KMS-11 (cell line): ENCODE measurements around the gene SGSH.

Source experiments
- H2AFZ ChIP-seq: fragments of 200-600 bp; sonication (generic); 2 replicates; pipeline ENCODE4 v1.6.1; 2016; ENCODE audit warnings: antibody characterized with exemption, mixed run types, low read depth
- H3K27ac ChIP-seq: fragments of 200-600 bp; sonication (generic); 2 replicates; pipeline ENCODE4 v1.6.1; 2016; ENCODE audit warnings: mild to moderate bottlenecking, mixed run types
- H3K27me3 ChIP-seq: fragments of 200-600 bp; sonication (generic); 2 replicates; pipeline ENCODE4 v1.6.1; 2017; ENCODE audit warnings: mild to moderate bottlenecking, low read depth, mixed run types, moderate library complexity; ENCODE audit not compliant: insufficient read depth
- H3K36me3 ChIP-seq: fragments of 200-600 bp; sonication (generic); 2 replicates; pipeline ENCODE4 v1.6.1; 2017; ENCODE audit warnings: mild to moderate bottlenecking, mixed run types; ENCODE audit not compliant: insufficient read depth
- H3K4me1 ChIP-seq: fragments of 200-600 bp; sonication (generic); 2 replicates; pipeline ENCODE4 v1.6.1; 2016; ENCODE audit warnings: mild to moderate bottlenecking, low read depth, mixed run types; ENCODE audit not compliant: poor library complexity, severe bottlenecking
- H3K4me2 ChIP-seq: fragments of 200-600 bp; sonication (generic); 2 replicates; pipeline ENCODE4 v1.7.0; 2016; ENCODE audit warnings: mild to moderate bottlenecking, mixed run types
- H3K4me3 ChIP-seq: fragments of 200-600 bp; sonication (generic); IDR thresholded peaks from 2 replicates; pipeline ENCODE4 v1.6.1; 2017; ENCODE audit warnings: low read depth, low read length, mixed read lengths; ENCODE audit not compliant: insufficient read depth
- H3K79me2 ChIP-seq: fragments of 200-600 bp; sonication (generic); 2 replicates; pipeline ENCODE4 v1.6.1; 2016; ENCODE audit warnings: low read depth, mixed run types; ENCODE audit not compliant: insufficient read depth
- H3K9ac ChIP-seq: fragments of 200-600 bp; sonication (generic); 2 replicates; pipeline ENCODE4 v1.6.1; 2016; ENCODE audit warnings: mild to moderate bottlenecking, mixed run types
- H4K20me1 ChIP-seq: fragments of 200-600 bp; sonication (generic); 2 replicates; pipeline ENCODE4 v1.6.1; 2016; ENCODE audit warnings: mild to moderate bottlenecking, mixed run types; ENCODE audit not compliant: insufficient read depth
- CTCF ChIP-seq: fragments of 200-600 bp; sonication (generic); conservative IDR thresholded peaks from 2 replicates; pipeline ENCODE4 v1.6.1; 2017; ENCODE audit warnings: low read depth, mild to moderate bottlenecking, antibody characterized with exemption, low read length, moderate library complexity, mixed read lengths

The SGSH gene

GRCh38 chr17:80166446-80166845 is 53.7 kb downstream of the SGSH start:
- Histone ChIP-seq H4K20me1 (no peaks in the 10 kb centered on the region), H3K79me2 (no peaks in the 10 kb centered on the region), H3K4me1 (peaks cover 3% of the 10 kb centered on the region), H3K36me3 (no peaks in the 10 kb centered on the region), H3K27me3 (peaks cover 3% of the 10 kb centered on the region; the same call in 1 of the 2 replicates), H2AFZ (no peak overlapping the region), H3K27ac (no peak overlapping the region), H3K4me3 (no peak overlapping the region), H3K4me2 (no peak overlapping the region), H3K9ac (no peak overlapping the region)
- no peak for TF ChIP-seq CTCF

- Histone ChIP-seq H4K20me1 (no peaks in the 10 kb centered on the region), H3K36me3 (no peaks in the 10 kb centered on the region), H3K4me2 (no peak overlapping the region), H3K4me1 (peaks cover 3% of the 10 kb centered on the region), H3K27me3 (no peaks in the 10 kb centered on the region), H3K4me3 (no peak overlapping the region), H3K79me2 (no peaks in the 10 kb centered on the region), H3K9ac (no peak overlapping the region), H3K27ac (no peak overlapping the region), H2AFZ (no peak overlapping the region)
- no peak for TF ChIP-seq CTCF
Observed at GRCh38 chr17:80164185-80164584, 55.9 kb downstream of the SGSH start.

GRCh38 chr17:80163336-80163735 is 56.8 kb downstream of the SGSH start:
- Histone ChIP-seq H3K4me2 (peak overlapping the region; percentile 29; the same call in 1 of the 2 replicates), H3K27me3 (no peaks in the 10 kb centered on the region), H4K20me1 (no peaks in the 10 kb centered on the region), H3K4me1 (peaks cover 3% of the 10 kb centered on the region), H3K27ac (no peak overlapping the region), H3K4me3 (no peak overlapping the region), H2AFZ (no peak overlapping the region), H3K36me3 (no peaks in the 10 kb centered on the region), H3K9ac (no peak overlapping the region), H3K79me2 (no peaks in the 10 kb centered on the region)
- TF ChIP-seq CTCF, result no peak

- no peak for TF ChIP-seq CTCF
- Histone ChIP-seq H3K27ac (no peak overlapping the region), H4K20me1 (no peaks in the 10 kb centered on the region), H3K9ac (no peak overlapping the region), H3K4me2 (no peak overlapping the region), H2AFZ (no peak overlapping the region), H3K4me1 (peaks cover 3% of the 10 kb centered on the region), H3K27me3 (no peaks in the 10 kb centered on the region), H3K79me2 (no peaks in the 10 kb centered on the region), H3K4me3 (no peak overlapping the region), H3K36me3 (no peaks in the 10 kb centered on the region)
Observed at GRCh38 chr17:80160536-80160935, 59.6 kb downstream of the SGSH start.
